Activated T-cell treated with anti-CD3 and anti-CD28 coated beads, Interleukin-2, amount 50 U/mL, for 1 hour (primary cell): ENCODE data around the gene NFIX.

Source experiments
- DNase-seq: peaks from one replicate; pipeline ENCODE4 v3.0.0-alpha.2; 2020

NFIX gene

GRCh38 chr19:13134626-13135025, 139.4 kb downstream of the NFIX start:
- no peak for DNase-seq

- DNase-seq: no peak
Measured at GRCh38 chr19:13135068-13136062, 140.1 kb downstream of the NFIX start.

GRCh38 chr19:13137290-13137794, 142.1 kb downstream of the NFIX start:
- DNase-seq: no peak

GRCh38 chr19:13138171-13138915, 143.1 kb downstream of the NFIX start:
- no peak for DNase-seq

GRCh38 chr19:13138916-13139198, 143.6 kb downstream of the NFIX start:
- DNase-seq: no peak

- DNase-seq: no peak
Measured at GRCh38 chr19:13139633-13140311, 144.5 kb downstream of the NFIX start.

GRCh38 chr19:13146763-13147563, 151.7 kb downstream of the NFIX start:
- no peak for DNase-seq
